SU-DHL-6 (cell line): ENCODE data around the gene EIF3F.

Source experiments
- H2AFZ ChIP-seq: fragments of 200-600 bp; sonication (generic); 2 replicates; pipeline ENCODE4 v1.6.1; 2014; ENCODE audit warnings: low read depth, mild to moderate bottlenecking, moderate library complexity, mixed read lengths, antibody characterized with exemption, low read length; ENCODE audit not compliant: severe bottlenecking
- H3F3A ChIP-seq: fragments of 200-600 bp; shearing (Covaris generic); 2 replicates; pipeline ENCODE4 v1.6.0; 2016; ENCODE audit warnings: antibody characterized with exemption, mild to moderate bottlenecking; ENCODE audit not compliant: insufficient read depth
- H3K27ac ChIP-seq: fragments of 200-600 bp; sonication (generic); 2 replicates; pipeline ENCODE4 v1.5.1; 2016; ENCODE audit warnings: low read depth, mild to moderate bottlenecking, low read length, moderate library complexity, mixed read lengths
- H3K27me3 ChIP-seq: fragments of 200-600 bp; sonication (generic), shearing (Covaris generic); 2 replicates; pipeline ENCODE4 v1.6.0; 2014; ENCODE audit warnings: mild to moderate bottlenecking, low read length
- H3K36me3 ChIP-seq: fragments of 200-600 bp; sonication (generic); 2 replicates; pipeline ENCODE4 v1.6.1; 2014; ENCODE audit warnings: mild to moderate bottlenecking, low read length, mixed read lengths
- H3K4me2 ChIP-seq: fragments of 300-600, 200-600 bp; shearing (Covaris generic), sonication (generic); 2 replicates; pipeline ENCODE4 v1.6.0; 2014; ENCODE audit warnings: low read length, low read depth, mild to moderate bottlenecking; ENCODE audit not compliant: poor library complexity, severe bottlenecking
- H3K4me3 ChIP-seq: fragments of 200-600 bp; sonication (generic); 2 replicates; pipeline ENCODE4 v1.5.1; 2014; ENCODE audit warnings: antibody characterized with exemption, low read length, mild to moderate bottlenecking, mixed read lengths; ENCODE audit not compliant: insufficient read depth, poor library complexity, severe bottlenecking
- H3K79me2 ChIP-seq: fragments of 200-600 bp; sonication (generic); 2 replicates; pipeline ENCODE4 v1.6.1; 2014; ENCODE audit warnings: mild to moderate bottlenecking, low read length, moderate library complexity; ENCODE audit not compliant: insufficient read depth
- H3K9ac ChIP-seq: fragments of 200-600 bp; sonication (generic); 2 replicates; pipeline ENCODE4 v1.7.0; 2014; ENCODE audit warnings: mild to moderate bottlenecking, low read length
- H3K9me2 ChIP-seq: fragments of 200-600 bp; sonication (generic); replicated peaks from 2 replicates; pipeline ENCODE4 v1.6.1; 2014; ENCODE audit warnings: low read length; ENCODE audit not compliant: insufficient read depth
- H3K9me3 ChIP-seq: fragments of 200-600 bp; sonication (generic); 2 replicates; pipeline ENCODE4 v1.6.1; 2014; ENCODE audit warnings: low read length, mixed read lengths; ENCODE audit not compliant: insufficient read depth
- H4K20me1 ChIP-seq: fragments of 200-600 bp; sonication (generic); 2 replicates; pipeline ENCODE4 v1.6.1; 2014; ENCODE audit warnings: low read depth, mild to moderate bottlenecking, antibody characterized with exemption, low read length, moderate library complexity, mixed read lengths
- EZH2phosphoT487 ChIP-seq: fragments of 200-600 bp; sonication (generic), shearing (Covaris generic); conservative IDR thresholded peaks from 2 replicates; pipeline ENCODE4 v1.6.1; 2018; ENCODE audit warnings: mild to moderate bottlenecking, antibody characterized with exemption, low read length, moderate library complexity, mixed read lengths
- TF ChIP-seq, protein P1 (sequence below): fragments of 200-600 bp; sonication (generic); IDR thresholded peaks from one replicate; pipeline ENCODE4 v1.5.1; 2017; ENCODE audit warnings: antibody characterized with exemption, mild to moderate bottlenecking, low read length, moderate library complexity; ENCODE audit not compliant: insufficient read depth, poor library complexity, severe bottlenecking

EIF3F gene

DNA sequence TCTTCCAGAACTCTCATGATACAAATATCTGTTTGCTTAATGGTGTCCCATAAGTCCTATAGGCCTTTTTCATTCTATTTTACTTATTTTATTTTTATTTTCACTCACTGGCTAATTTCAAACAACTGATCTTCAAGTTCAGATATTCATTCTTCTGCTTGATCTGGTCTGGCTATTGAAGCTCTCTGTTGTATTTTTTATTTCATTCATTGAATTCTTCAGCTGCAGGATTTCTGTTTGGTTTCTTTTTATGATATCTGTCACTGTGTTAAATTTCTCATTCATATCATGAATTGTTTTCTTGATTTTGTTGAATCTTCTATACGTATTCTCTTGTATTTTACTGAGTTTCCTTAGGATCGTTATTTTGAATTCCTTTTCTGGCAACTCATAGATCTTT, 43.0 kb upstream of the EIF3F start:
- Histone ChIP-seq H3K4me2 (no peak overlapping the region), H3K27ac (no peak overlapping the region), H4K20me1 (no peaks in the 10 kb centered on the region), H3K9ac (no peak overlapping the region), H3K27me3 (no peaks in the 10 kb centered on the region), H3K9me2 (no peaks in the 10 kb centered on the region), H2AFZ (no peak overlapping the region), H3K9me3 (no peaks in the 10 kb centered on the region; the same call in 1 of the 2 replicates), H3K36me3 (no peaks in the 10 kb centered on the region), H3K79me2 (no peaks in the 10 kb centered on the region), H3F3A (no peaks in the 10 kb centered on the region), H3K4me3 (no peak overlapping the region)
- TF ChIP-seq, protein P1, sequence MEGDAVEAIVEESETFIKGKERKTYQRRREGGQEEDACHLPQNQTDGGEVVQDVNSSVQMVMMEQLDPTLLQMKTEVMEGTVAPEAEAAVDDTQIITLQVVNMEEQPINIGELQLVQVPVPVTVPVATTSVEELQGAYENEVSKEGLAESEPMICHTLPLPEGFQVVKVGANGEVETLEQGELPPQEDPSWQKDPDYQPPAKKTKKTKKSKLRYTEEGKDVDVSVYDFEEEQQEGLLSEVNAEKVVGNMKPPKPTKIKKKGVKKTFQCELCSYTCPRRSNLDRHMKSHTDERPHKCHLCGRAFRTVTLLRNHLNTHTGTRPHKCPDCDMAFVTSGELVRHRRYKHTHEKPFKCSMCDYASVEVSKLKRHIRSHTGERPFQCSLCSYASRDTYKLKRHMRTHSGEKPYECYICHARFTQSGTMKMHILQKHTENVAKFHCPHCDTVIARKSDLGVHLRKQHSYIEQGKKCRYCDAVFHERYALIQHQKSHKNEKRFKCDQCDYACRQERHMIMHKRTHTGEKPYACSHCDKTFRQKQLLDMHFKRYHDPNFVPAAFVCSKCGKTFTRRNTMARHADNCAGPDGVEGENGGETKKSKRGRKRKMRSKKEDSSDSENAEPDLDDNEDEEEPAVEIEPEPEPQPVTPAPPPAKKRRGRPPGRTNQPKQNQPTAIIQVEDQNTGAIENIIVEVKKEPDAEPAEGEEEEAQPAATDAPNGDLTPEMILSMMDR, result no peak
- TF ChIP-seq EZH2phosphoT487, result no peak

DNA sequence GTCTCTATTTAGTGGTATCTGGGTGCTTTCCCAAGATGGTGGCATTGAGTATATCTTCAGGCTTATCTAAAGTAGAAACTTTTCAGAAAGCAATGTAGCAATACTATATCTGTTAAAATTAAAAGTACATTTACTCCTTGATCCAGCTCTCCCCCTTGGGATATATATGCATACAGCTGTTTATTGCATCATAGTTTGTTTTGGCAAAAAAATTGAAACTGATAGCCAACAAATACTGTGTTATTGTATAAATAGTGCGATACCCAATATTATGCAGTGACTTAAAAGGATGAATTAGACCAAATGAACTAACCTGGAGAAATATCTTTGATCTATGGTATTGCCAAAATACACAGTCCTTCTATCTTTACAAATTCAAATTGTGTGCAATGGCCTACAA, 37.2 kb upstream of the EIF3F start:
- Histone ChIP-seq H3K4me2 (no peak overlapping the region), H3K36me3 (no peaks in the 10 kb centered on the region), H2AFZ (no peak overlapping the region), H4K20me1 (no peaks in the 10 kb centered on the region), H3K79me2 (no peaks in the 10 kb centered on the region), H3K9me2 (no peaks in the 10 kb centered on the region), H3K27me3 (no peaks in the 10 kb centered on the region), H3K9ac (no peak overlapping the region), H3K4me3 (no peak overlapping the region), H3F3A (no peaks in the 10 kb centered on the region), H3K27ac (no peak overlapping the region), H3K9me3 (no peaks in the 10 kb centered on the region)
- TF ChIP-seq EZH2phosphoT487, result no peak
- TF ChIP-seq, protein P1, result no peak

DNA sequence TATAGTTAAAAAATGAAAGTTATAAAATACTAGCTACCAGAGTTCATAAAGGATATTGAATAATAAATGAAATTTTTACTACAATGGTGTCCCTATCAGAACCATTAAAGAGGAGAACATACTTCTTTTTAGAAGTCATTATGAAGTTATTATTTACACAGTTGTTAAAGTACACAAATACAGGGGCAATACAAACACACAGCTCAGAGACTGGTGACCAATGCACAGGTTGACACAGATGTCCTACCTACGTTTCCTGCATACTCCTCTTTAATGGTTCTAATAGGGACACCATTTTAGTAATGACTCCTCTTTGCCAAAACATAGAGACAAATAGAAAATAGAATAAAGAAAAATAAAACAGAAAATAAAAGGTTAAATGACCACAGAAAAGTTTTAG, 31.9 kb upstream of the EIF3F start:
- H3K4me2 ChIP-seq, result no peak overlapping the region
- H4K20me1 ChIP-seq, result no peaks in the 10 kb centered on the region
- H3K27ac ChIP-seq, result no peak overlapping the region
- H3K9ac ChIP-seq, result no peak overlapping the region
- H3K9me3 ChIP-seq, result no peaks in the 10 kb centered on the region
- H3K27me3 ChIP-seq, result no peaks in the 10 kb centered on the region
- H3F3A ChIP-seq, result no peaks in the 10 kb centered on the region
- no peaks in the 10 kb centered on the region for H3K36me3 ChIP-seq
- no peak overlapping the region for H3K4me3 ChIP-seq
- no peak for TF ChIP-seq EZH2phosphoT487
- TF ChIP-seq, protein P1, result no peak
- H3K9me2 ChIP-seq, result no peaks in the 10 kb centered on the region
- H2AFZ ChIP-seq, result no peak overlapping the region
- H3K79me2 ChIP-seq, result no peaks in the 10 kb centered on the region
